GM12878 (cell line): Measurements from ENCODE around the gene CDK3. TPM values are rescaled to one million over a fixed set of nuclear protein-coding genes. Genes with fewer than 3 reads are reported as not detected.

Experiments
- ATAC-seq: fragments of 200-7000 bp; cut with Tn5 transposase; 3 replicates; pipeline ENCODE4 v1.9.1; 2020; ENCODE audit warnings: mild to moderate bottlenecking, moderate library complexity
- BruUV-seq: library from RNA; stranded (reverse); fragments of 400-500 nt; replicated peaks from 2 replicates; lab custom pipeline; 2021; lab: Mats Ljungman, UMichigan
- CTCF ChIA-PET: fragments of 300-600 bp; sonication (Branson Sonifier 250); formaldehyde crosslinking; extraction: SDS; loops from one replicate; lab custom pipeline; 2021; ENCODE audit warnings: inconsistent platforms; lab: Yijun Ruan, JAX
- POLR2A ChIA-PET: fragments of 350-600 bp; formaldehyde crosslinking; extraction: SDS; loops from one replicate; lab custom pipeline; 2021; ENCODE audit warnings: inconsistent platforms; lab: Charles Lee
- RAD21 ChIA-PET: fragments of 300-600 bp; sonication (Branson Sonifier 250); formaldehyde crosslinking; loops from one replicate; lab custom pipeline; 2023; ENCODE audit warnings: antibody characterized with exemption; ENCODE audit not compliant: unreplicated experiment; lab: Charles Lee
- SMC1A ChIA-PET: fragments of 300-600 bp; sonication (Branson Sonifier 250); formaldehyde crosslinking; loops from one replicate; lab custom pipeline; 2023; ENCODE audit not compliant: unreplicated experiment, uncharacterized antibody; lab: Charles Lee
- DNase-seq: peaks from one replicate; pipeline ENCODE4 v3.0.0-alpha.2; 2011; ENCODE audit warnings: low read depth, low spot score
- FAIRE-seq: peaks from 3 replicates; lab custom pipeline; 2011; peaks lifted over from hg19 to GRCh38; lab: Jason Lieb, UNC
- H2AFZ ChIP-seq: 2 replicates; pipeline ENCODE4 v1.6.0; 2011; ENCODE audit warnings: low read depth, low read length, control low read depth; ENCODE audit not compliant: control insufficient read depth
- H3K27ac ChIP-seq: 2 replicates; pipeline ENCODE4 v1.5.1; 2011; ENCODE audit warnings: control low read depth; ENCODE audit not compliant: control insufficient read depth, insufficient read depth
- H3K27me3 ChIP-seq, 2 experiments: replicated peaks in 1 of 2; 2 replicates each; pipeline versions ENCODE4 v1.6.0 to v1.6.1; 2011; ENCODE audit warnings: low read length in 1 of 2; ENCODE audit not compliant: control insufficient read depth in 2 of 2, insufficient read depth in 2 of 2
- H3K36me3 ChIP-seq, 2 experiments: 2 replicates each; pipeline ENCODE4 v1.5.1; 2011; ENCODE audit warnings: low read length in 1 of 2; ENCODE audit not compliant: control insufficient read depth in 2 of 2, insufficient read depth in 2 of 2
- H3K4me1 ChIP-seq: 2 replicates; pipeline ENCODE4 v1.6.1; 2011; ENCODE audit warnings: mild to moderate bottlenecking, low read length, moderate library complexity, mixed read lengths; ENCODE audit not compliant: control insufficient read depth, insufficient read depth
- H3K4me2 ChIP-seq: 2 replicates; pipeline ENCODE4 v1.6.0; 2011; ENCODE audit warnings: control low read depth; ENCODE audit not compliant: control insufficient read depth, insufficient read depth
- H3K4me3 ChIP-seq: fragments of 200-600 bp; sonication (generic); 2 replicates; pipeline ENCODE4 v1.5.1; 2016
- H3K79me2 ChIP-seq: 2 replicates; pipeline ENCODE4 v1.6.0; 2011; ENCODE audit warnings: low read length; ENCODE audit not compliant: control insufficient read depth, insufficient read depth
- H3K9ac ChIP-seq: 2 replicates; pipeline ENCODE4 v1.8.0; 2011; ENCODE audit warnings: low read length, control low read depth, mixed read lengths; ENCODE audit not compliant: control insufficient read depth, insufficient read depth
- H3K9me3 ChIP-seq: replicated peaks from 3 replicates; pipeline ENCODE4 v1.5.1; 2011; ENCODE audit warnings: mild to moderate bottlenecking, low read length; ENCODE audit not compliant: control insufficient read depth, insufficient read depth
- H4K20me1 ChIP-seq: 2 replicates; pipeline ENCODE4 v1.6.0; 2011; ENCODE audit not compliant: control insufficient read depth, insufficient read depth
- ASH2L ChIP-seq: fragments of 300-600, 200-600 bp; sonication (generic); IDR thresholded peaks from 2 replicates; pipeline ENCODE4 v1.6.1; 2017; ENCODE audit warnings: low read depth, mild to moderate bottlenecking, borderline replicate concordance
- CEBPB ChIP-seq, 2 experiments: fragments of 150-350 bp in 1 of 2; IDR thresholded peaks; 2 replicates each; pipeline ENCODE4 v1.6.1; 2012 to 2014; ENCODE audit warnings: low read depth in 2 of 2, low read length in 2 of 2, borderline replicate concordance in 1 of 2, inconsistent platforms in 1 of 2
- EZH2 ChIP-seq: IDR thresholded peaks from 2 replicates; pipeline ENCODE4 v1.6.1; 2012; ENCODE audit warnings: low read depth, mild to moderate bottlenecking, control low read depth, inconsistent platforms, low read length, borderline replicate concordance; ENCODE audit not compliant: control insufficient read depth
- FOS ChIP-seq: IDR thresholded peaks from 3 replicates; pipeline ENCODE4 v1.6.1; 2011; ENCODE audit warnings: borderline replicate concordance; ENCODE audit not compliant: insufficient read length; ENCODE audit errors: extremely low read depth
- HCFC1 ChIP-seq: fragments of 150-350 bp; IDR thresholded peaks from 2 replicates; pipeline ENCODE4 v1.6.1; 2014; ENCODE audit warnings: low read length
- HDAC2 ChIP-seq: fragments of 200-600 bp; sonication (generic); IDR thresholded peaks from 2 replicates; pipeline ENCODE4 v1.6.1; 2017
- MEF2B ChIP-seq: fragments of 450-650 bp; IDR thresholded peaks from 2 replicates; pipeline ENCODE4 v1.6.1; 2018; ENCODE audit warnings: mild to moderate bottlenecking, moderate library complexity; ENCODE audit not compliant: partially characterized antibody, poor library complexity, severe bottlenecking
- PAX8 ChIP-seq: fragments of 450-650 bp; IDR thresholded peaks from 2 replicates; pipeline ENCODE4 v1.6.1; 2017; ENCODE audit warnings: mild to moderate bottlenecking, moderate library complexity
- SREBF1 ChIP-seq: IDR thresholded peaks from 2 replicates; pipeline ENCODE4 v1.6.1; 2012; ENCODE audit warnings: mild to moderate bottlenecking, low read length
- ZNF274 ChIP-seq: IDR thresholded peaks from one replicate; pipeline ENCODE4 v1.8.0; 2011; ENCODE audit not compliant: insufficient read length, insufficient read depth
- ZNF384 ChIP-seq: IDR thresholded peaks from 2 replicates; pipeline ENCODE4 v1.6.1; 2012; ENCODE audit warnings: low read depth, mild to moderate bottlenecking, low read length, improper control_type of control experiment, borderline replicate concordance
- WGBS: methylation state at CpG from one replicate; pipeline ENCODE4 v1.1.6; 2016; ENCODE audit warnings: low lambda C conversion rate; ENCODE audit not compliant: insufficient replicate concordance, insufficient coverage; ENCODE audit errors: missing lambda C conversion rate; 5-methylcytosine and 5-hydroxymethylcytosine counted together
- in situ Hi-C: fragments of 300-500 bp; cut with MboI; formaldehyde crosslinking; loops from 9 replicates; pipeline ENCODE4 v1.14.3; 2018; ENCODE audit warnings: mixed read lengths
- intact Hi-C: fragments of 100-400 bp; cut with micrococcal nuclease; formaldehyde crosslinking; loops from one replicate; pipeline ENCODE4 v1.14.2; 2022; ENCODE audit not compliant: unreplicated experiment
- polyA plus RNA-seq, 11 experiments: library from polyadenylated mRNA; depleted of rRNA in 4 of 11; unstranded in 6 of 11; stranded (reverse) in 5 of 11; fragments of >200 nt; fragmentation: Nextera tagmentation in 4 of 11; fragmentation: Illumina TruSeq in 1 of 11; extraction: Ambion mirVana in 4 of 11; extraction: Trizol in 1 of 11; gene quantifications; 1 replicate in 1 of 11; 2 replicates in 10 of 11; pipeline versions ENCODE4 v1.2.1 to v1.2.3, GENCODE V29; 2011 to 2016; ENCODE audit warnings: inconsistent platforms in 2 of 11, missing spikeins in 2 of 11, low read depth in 1 of 11
- total RNA-seq, 4 experiments: library from RNA; depleted of rRNA in 3 of 4; stranded (reverse); fragments of >200 nt in 3 of 4; fragmentation: Illumina TruSeq in 1 of 4; extraction: Trizol in 1 of 4; gene quantifications; 2 replicates each; pipeline versions ENCODE4 v1.2.1 to v1.2.3, GENCODE V29; 2013 to 2021
- TF ChIP-seq, protein P1 (sequence below): IDR thresholded peaks from 2 replicates; pipeline ENCODE4 v1.6.1; 2012; ENCODE audit warnings: mild to moderate bottlenecking, low read depth, low read length

Gene CDK3
- total and polyA plus RNA-seq, 10 of the 15 experiments (the other 5 are each of a cell fraction or from before 2014, with no cell fraction given), result 1.1 to 7.1 (median 4.2) TPM

DNA sequence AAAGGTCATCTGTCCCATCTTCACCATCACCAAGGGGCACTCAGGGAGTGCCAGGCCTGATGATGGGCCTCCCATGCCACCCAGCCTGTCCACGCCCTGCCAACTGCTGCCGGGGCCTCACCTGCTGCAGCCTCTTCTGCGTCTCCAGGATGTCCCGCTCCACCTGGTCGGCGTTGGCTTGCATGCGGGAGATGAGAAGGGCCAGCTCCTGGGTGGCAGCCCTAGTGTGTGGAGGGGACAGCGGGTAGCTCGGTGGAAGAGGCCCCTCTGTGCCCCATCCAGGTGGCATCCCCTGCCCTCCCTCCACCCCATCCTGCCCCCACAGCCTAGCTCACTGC, 23.2 kb downstream of the CDK3 start:
- SMC1A ChIA-PET, result no interaction called here
- no peak for TF ChIP-seq EZH2
- TF ChIP-seq HDAC2, result no peak
- no peak for TF ChIP-seq MEF2B
- TF ChIP-seq, all 136 proteins: peak for 0
- intact Hi-C loops, result no loop called here
- Histone ChIP-seq H3K4me1 (no peaks in the 10 kb centered on the region), H4K20me1 (no peaks in the 10 kb centered on the region), H3K79me2 (no peaks in the 10 kb centered on the region), H3K9me3 (no peaks in the 10 kb centered on the region), H3K36me3 (no peaks in the 10 kb centered on the region), H3K4me3 (no peak overlapping the region), H3K9ac (no peak overlapping the region), H2AFZ (no peak overlapping the region), H3K27me3 (no peaks in the 10 kb centered on the region), H3K4me2 (no peak overlapping the region), H3K27ac (no peak overlapping the region)
- 59% methylated on average over 9 of the region's 9 CpGs for WGBS
- ChIA-PET RAD21 (no interaction called here), CTCF (no interaction called here), POLR2A (no interaction called here)
- no TSS peak for BruUV-seq
- in situ Hi-C loops, result no loop called here
- no peak for FAIRE-seq
- DNase-seq, result no peak
- no peak for ATAC-seq

DNA sequence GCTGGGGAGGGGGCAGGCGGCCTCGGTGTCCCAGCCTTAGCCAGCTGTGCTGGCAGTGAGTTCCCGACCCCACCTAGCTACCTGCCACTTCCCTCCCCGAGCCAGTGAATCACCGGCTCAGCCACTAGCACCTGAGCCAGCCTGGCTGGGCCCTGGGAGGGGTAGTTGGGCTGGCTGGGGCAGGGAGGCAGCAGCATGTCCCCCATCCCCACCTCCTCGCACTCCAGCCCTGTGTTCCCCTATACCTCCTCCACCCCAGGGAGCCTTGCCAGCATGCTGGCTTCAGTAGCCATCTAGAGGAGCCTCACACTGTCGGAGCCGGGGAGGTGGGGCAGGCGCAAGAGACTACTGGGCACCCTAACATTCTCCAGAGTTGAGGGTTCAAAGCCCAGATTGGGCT, 23.7 kb downstream of the CDK3 start:
- BruUV-seq, result no TSS peak
- RAD21 ChIA-PET, result no interaction called here
- FAIRE-seq, result no peak

More for the DNA sequence above, 23.7 kb downstream of the CDK3 start:
- Histone ChIP-seq H3K36me3 (no peaks in the 10 kb centered on the region), H3K79me2 (no peaks in the 10 kb centered on the region), H3K27me3 (no peaks in the 10 kb centered on the region), H3K4me3 (no peak overlapping the region), H3K27ac (no peak overlapping the region), H3K4me1 (no peaks in the 10 kb centered on the region), H4K20me1 (no peaks in the 10 kb centered on the region), H3K4me2 (no peak overlapping the region), H3K9ac (no peak overlapping the region), H3K9me3 (no peaks in the 10 kb centered on the region), H2AFZ (no peak overlapping the region)
- intact Hi-C loops (no loop called here), in situ Hi-C loops (no loop called here)
- CTCF ChIA-PET, result no interaction called here
- ATAC-seq (no peak), DNase-seq (no peak)
- POLR2A ChIA-PET, result no interaction called here
- WGBS, result 32% methylated on average over 9 of the region's 9 CpGs
- no peak for TF ChIP-seq SREBF1
- no peak for TF ChIP-seq PAX8
- TF ChIP-seq ASH2L, result no peak
- TF ChIP-seq ZNF384, result no peak
- TF ChIP-seq, protein P1, sequence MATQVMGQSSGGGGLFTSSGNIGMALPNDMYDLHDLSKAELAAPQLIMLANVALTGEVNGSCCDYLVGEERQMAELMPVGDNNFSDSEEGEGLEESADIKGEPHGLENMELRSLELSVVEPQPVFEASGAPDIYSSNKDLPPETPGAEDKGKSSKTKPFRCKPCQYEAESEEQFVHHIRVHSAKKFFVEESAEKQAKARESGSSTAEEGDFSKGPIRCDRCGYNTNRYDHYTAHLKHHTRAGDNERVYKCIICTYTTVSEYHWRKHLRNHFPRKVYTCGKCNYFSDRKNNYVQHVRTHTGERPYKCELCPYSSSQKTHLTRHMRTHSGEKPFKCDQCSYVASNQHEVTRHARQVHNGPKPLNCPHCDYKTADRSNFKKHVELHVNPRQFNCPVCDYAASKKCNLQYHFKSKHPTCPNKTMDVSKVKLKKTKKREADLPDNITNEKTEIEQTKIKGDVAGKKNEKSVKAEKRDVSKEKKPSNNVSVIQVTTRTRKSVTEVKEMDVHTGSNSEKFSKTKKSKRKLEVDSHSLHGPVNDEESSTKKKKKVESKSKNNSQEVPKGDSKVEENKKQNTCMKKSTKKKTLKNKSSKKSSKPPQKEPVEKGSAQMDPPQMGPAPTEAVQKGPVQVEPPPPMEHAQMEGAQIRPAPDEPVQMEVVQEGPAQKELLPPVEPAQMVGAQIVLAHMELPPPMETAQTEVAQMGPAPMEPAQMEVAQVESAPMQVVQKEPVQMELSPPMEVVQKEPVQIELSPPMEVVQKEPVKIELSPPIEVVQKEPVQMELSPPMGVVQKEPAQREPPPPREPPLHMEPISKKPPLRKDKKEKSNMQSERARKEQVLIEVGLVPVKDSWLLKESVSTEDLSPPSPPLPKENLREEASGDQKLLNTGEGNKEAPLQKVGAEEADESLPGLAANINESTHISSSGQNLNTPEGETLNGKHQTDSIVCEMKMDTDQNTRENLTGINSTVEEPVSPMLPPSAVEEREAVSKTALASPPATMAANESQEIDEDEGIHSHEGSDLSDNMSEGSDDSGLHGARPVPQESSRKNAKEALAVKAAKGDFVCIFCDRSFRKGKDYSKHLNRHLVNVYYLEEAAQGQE, result no peak
- TF ChIP-seq CEBPB (IDR thresholded peaks at IDR 0.05; ENCODE audit: borderline replicate concordance in 1 of 2, low read depth in 2 of 2, low read length in 2 of 2), result no peak
- no peak for TF ChIP-seq HCFC1
- TF ChIP-seq HDAC2, result no peak
- no peak for TF ChIP-seq ZNF274
- no peak for TF ChIP-seq FOS
- SMC1A ChIA-PET, result no interaction called here
